Endothelial cell of umbilical vein (primary cell): ENCODE measurements around the gene GAL. TPM values are rescaled to one million over a fixed set of nuclear protein-coding genes. Genes with fewer than 3 reads are reported as not detected.

ENCODE experiments used
- BruUV-seq: library from RNA; stranded (reverse); fragments of 400-500 nt; replicated peaks from 2 replicates; lab custom pipeline; 2021; lab: Mats Ljungman, UMichigan
- CTCF ChIA-PET: fragments of 300-600, 350-600 bp; sonication (Branson Sonifier 250); formaldehyde crosslinking; loops from one replicate; lab custom pipeline; 2021; ENCODE audit warnings: antibody characterized with exemption, inconsistent platforms; lab: Charles Lee
- POLR2A ChIA-PET: fragments of 300-600, 350-600 bp; sonication (Branson Sonifier 250); formaldehyde crosslinking; loops from one replicate; lab custom pipeline; 2021; ENCODE audit warnings: antibody characterized with exemption, inconsistent platforms; lab: Charles Lee
- DNase-seq: peaks from one replicate; pipeline ENCODE4 v3.0.0-alpha.2; 2011; ENCODE audit warnings: low read depth, low spot score
- FAIRE-seq: peaks from 2 replicates; lab custom pipeline; 2011; peaks lifted over from hg19 to GRCh38; lab: Jason Lieb, UNC
- H2AFZ ChIP-seq: 2 replicates; pipeline ENCODE4 v1.6.0; 2012; ENCODE audit warnings: low read depth, low read length, control low read depth, inconsistent platforms
- H3K27ac ChIP-seq: 2 replicates; pipeline ENCODE4 v1.5.1; 2011; ENCODE audit warnings: low read depth, mild to moderate bottlenecking, control low read depth, low read length, moderate library complexity; ENCODE audit not compliant: insufficient read depth
- H3K27me3 ChIP-seq, 2 experiments: 2 replicates each; pipeline versions ENCODE4 v1.6.0 to v1.6.1; 2011; ENCODE audit warnings: low read length in 2 of 2, mixed read lengths in 1 of 2; ENCODE audit not compliant: control insufficient read depth in 2 of 2, insufficient read depth in 2 of 2
- H3K36me3 ChIP-seq, 2 experiments: 2 replicates in 1 of 2; 3 replicates in 1 of 2; pipeline ENCODE4 v1.5.1; 2011; ENCODE audit warnings: low read length in 2 of 2, mild to moderate bottlenecking in 1 of 2, moderate library complexity in 1 of 2; ENCODE audit not compliant: control insufficient read depth in 2 of 2, insufficient read depth in 2 of 2; ENCODE audit errors: extremely low read depth in 1 of 2
- H3K4me1 ChIP-seq: 3 replicates; pipeline ENCODE4 v1.5.1; 2011; ENCODE audit warnings: mild to moderate bottlenecking, low read length; ENCODE audit not compliant: control insufficient read depth, insufficient read depth; ENCODE audit errors: extremely low read depth
- H3K4me2 ChIP-seq: 2 replicates; pipeline ENCODE4 v1.6.1; 2011; ENCODE audit warnings: low read length, control low read depth, mixed read lengths; ENCODE audit not compliant: insufficient read depth
- H3K4me3 ChIP-seq, 3 experiments: fragments of 200-600 bp in 1 of 3; sonication (generic), shearing (Covaris generic) in 1 of 3; replicated peaks in 1 of 3; 2 replicates each; pipeline ENCODE4 v1.5.1; 2011 to 2016; ENCODE audit warnings: control low read depth in 3 of 3, low read length in 3 of 3, mild to moderate bottlenecking in 2 of 3, inconsistent platforms in 1 of 3, low read depth in 1 of 3, moderate library complexity in 1 of 3; ENCODE audit not compliant: insufficient read depth in 1 of 3
- H3K79me2 ChIP-seq: 2 replicates; pipeline ENCODE4 v1.6.0; 2012; ENCODE audit warnings: low read length, inconsistent platforms; ENCODE audit not compliant: control insufficient read depth, insufficient read depth
- H3K9ac ChIP-seq: replicated peaks from 2 replicates; pipeline ENCODE3; 2011; ENCODE audit warnings: low read length, control low read depth; ENCODE audit not compliant: insufficient read depth; ENCODE audit errors: extremely low read depth
- H3K9me1 ChIP-seq: replicated peaks from 3 replicates; pipeline ENCODE4 v1.6.0; 2011; ENCODE audit warnings: mild to moderate bottlenecking, low read length; ENCODE audit not compliant: control insufficient read depth, insufficient read depth; ENCODE audit errors: extremely low read depth
- H3K9me3 ChIP-seq: replicated peaks from 2 replicates; pipeline ENCODE4 v1.5.1; 2012; ENCODE audit warnings: low read length, inconsistent platforms; ENCODE audit not compliant: control insufficient read depth, insufficient read depth
- H4K20me1 ChIP-seq: replicated peaks from 2 replicates; pipeline ENCODE3; 2011; ENCODE audit warnings: mild to moderate bottlenecking, low read length; ENCODE audit not compliant: control insufficient read depth, insufficient read depth; ENCODE audit errors: extremely low read depth
- EZH2 ChIP-seq: IDR thresholded peaks from 2 replicates; pipeline ENCODE4 v1.6.1; 2012; ENCODE audit warnings: borderline replicate concordance, low read depth, mild to moderate bottlenecking, moderate library complexity, low read length, inconsistent platforms; ENCODE audit not compliant: severe bottlenecking
- FOS ChIP-seq: IDR thresholded peaks from 2 replicates; pipeline ENCODE4 v1.6.1; 2011; ENCODE audit warnings: mild to moderate bottlenecking, low read length, moderate library complexity, borderline replicate concordance; ENCODE audit not compliant: insufficient read depth
- GATA2 ChIP-seq: IDR thresholded peaks from 2 replicates; pipeline ENCODE4 v1.7.0; 2011; ENCODE audit warnings: low read depth, mild to moderate bottlenecking, moderate library complexity, mixed read lengths, low read length; ENCODE audit not compliant: insufficient read length, insufficient read depth
- JUN ChIP-seq: IDR thresholded peaks from 2 replicates; pipeline ENCODE4 v1.6.1; 2011; ENCODE audit warnings: borderline replicate concordance, low read depth; ENCODE audit not compliant: insufficient read length, insufficient read depth
- MYC ChIP-seq: IDR thresholded peaks from one replicate; pipeline ENCODE4 v1.6.1; 2011; ENCODE audit warnings: mild to moderate bottlenecking, low read depth, low read length
- POLR2A ChIP-seq: IDR thresholded peaks from 2 replicates; pipeline ENCODE4 v1.6.1; 2012; ENCODE audit warnings: low read depth, mild to moderate bottlenecking, control low read depth, low read length
- POLR2AphosphoS5 ChIP-seq: IDR thresholded peaks from 2 replicates; pipeline ENCODE4 v1.6.1; 2012; ENCODE audit warnings: low read depth, mild to moderate bottlenecking, control low read depth, low read length, moderate library complexity; ENCODE audit not compliant: insufficient read depth
- dilution Hi-C: fragments of 300-500 bp; cut with MboI; formaldehyde crosslinking; loops from one replicate; pipeline ENCODE4 v1.15.0; 2019; ENCODE audit warnings: low sequenced_read_pairs; ENCODE audit not compliant: extremely low pct_ligation_motif_present
- intact Hi-C: fragments of 100-400 bp; cut with micrococcal nuclease; formaldehyde crosslinking; loops from one replicate; pipeline ENCODE4 v1.10.0; 2022
- polyA plus RNA-seq, 4 experiments: library from polyadenylated mRNA; depleted of rRNA in 3 of 4; stranded (reverse) in 3 of 4; unstranded in 1 of 4; fragments of >200 nt; gene quantifications; 2 replicates each; pipeline versions ENCODE4 v1.2.1 to v1.2.3, GENCODE V29; 2011 to 2012; ENCODE audit warnings: missing spikeins in 1 of 4
- total RNA-seq: library from RNA; stranded (reverse); gene quantifications from 2 replicates; pipeline ENCODE4 v1.2.3, GENCODE V29; 2021
- TF ChIP-seq, protein P1 (sequence below), 2 donors: IDR thresholded peaks; 1 replicate in 1 of 2; 2 replicates in 1 of 2; pipeline ENCODE4 v1.5.1; 2011; ENCODE audit warnings: low read length in 2 of 2, mild to moderate bottlenecking in 2 of 2, moderate library complexity in 2 of 2, control low read depth in 1 of 2, inconsistent platforms in 1 of 2, low read depth in 1 of 2; ENCODE audit not compliant: insufficient read depth in 1 of 2; ENCODE audit errors: extremely low read depth in 1 of 2
- TF ChIP-seq, protein P2 (sequence below): IDR thresholded peaks from 2 replicates; pipeline ENCODE4 v1.6.1; 2011; ENCODE audit not compliant: insufficient read depth, insufficient read length

Gene GAL
- total and polyA plus RNA-seq, 2 donors (not counting 3 experiments of a cell fraction or from before 2014, with no cell fraction given), result 1.2 to 9.8 TPM

DNA sequence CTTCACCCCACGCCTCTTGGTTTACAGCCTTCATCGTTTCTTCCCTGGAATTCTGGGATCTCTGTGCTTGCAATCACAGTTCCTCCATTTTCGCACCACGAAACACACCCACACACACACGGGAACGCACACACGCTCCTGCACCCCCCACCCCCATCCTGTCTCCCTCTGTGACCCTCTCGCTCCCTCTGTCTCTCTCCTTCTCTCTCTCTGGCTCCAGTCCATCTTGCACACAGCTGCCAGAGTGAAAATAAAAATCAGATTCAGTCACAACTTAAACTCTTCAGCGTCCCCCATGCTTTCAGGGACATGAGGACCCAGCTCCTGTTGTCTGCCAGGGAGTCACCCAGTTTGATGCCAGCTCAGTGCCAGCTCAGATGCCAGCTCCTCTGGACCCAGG lies 3.0 kb downstream of the GAL start:
- no peak overlapping the region for H3K4me3 ChIP-seq
- H3K9ac ChIP-seq, result no peak overlapping the region
- BruUV-seq, result no TSS peak
- H3K79me2 ChIP-seq, result no peaks in the 10 kb centered on the region
- H2AFZ ChIP-seq, result no peak overlapping the region
- H3K27ac ChIP-seq, result no peak overlapping the region
- CTCF ChIA-PET, result interaction anchor here (0.8 to 1.0 kb wide), 2 partner anchors 41 to 55 kb away, joined by 3 read pairs; no protein-coding TSS in a partner anchor
- TF ChIP-seq FOS (no peak), JUN (no peak), EZH2 (no peak), POLR2A (no peak), GATA2 (no peak), MYC (no peak), POLR2AphosphoS5 (no peak)
- TF ChIP-seq, protein P1, sequence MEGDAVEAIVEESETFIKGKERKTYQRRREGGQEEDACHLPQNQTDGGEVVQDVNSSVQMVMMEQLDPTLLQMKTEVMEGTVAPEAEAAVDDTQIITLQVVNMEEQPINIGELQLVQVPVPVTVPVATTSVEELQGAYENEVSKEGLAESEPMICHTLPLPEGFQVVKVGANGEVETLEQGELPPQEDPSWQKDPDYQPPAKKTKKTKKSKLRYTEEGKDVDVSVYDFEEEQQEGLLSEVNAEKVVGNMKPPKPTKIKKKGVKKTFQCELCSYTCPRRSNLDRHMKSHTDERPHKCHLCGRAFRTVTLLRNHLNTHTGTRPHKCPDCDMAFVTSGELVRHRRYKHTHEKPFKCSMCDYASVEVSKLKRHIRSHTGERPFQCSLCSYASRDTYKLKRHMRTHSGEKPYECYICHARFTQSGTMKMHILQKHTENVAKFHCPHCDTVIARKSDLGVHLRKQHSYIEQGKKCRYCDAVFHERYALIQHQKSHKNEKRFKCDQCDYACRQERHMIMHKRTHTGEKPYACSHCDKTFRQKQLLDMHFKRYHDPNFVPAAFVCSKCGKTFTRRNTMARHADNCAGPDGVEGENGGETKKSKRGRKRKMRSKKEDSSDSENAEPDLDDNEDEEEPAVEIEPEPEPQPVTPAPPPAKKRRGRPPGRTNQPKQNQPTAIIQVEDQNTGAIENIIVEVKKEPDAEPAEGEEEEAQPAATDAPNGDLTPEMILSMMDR (IDR thresholded peaks at IDR 0.05; ENCODE audit: extremely low read depth in 1 of 2, insufficient read depth in 1 of 2, low read depth in 1 of 2, low read length in 2 of 2), result no peak
- TF ChIP-seq, protein P2, sequence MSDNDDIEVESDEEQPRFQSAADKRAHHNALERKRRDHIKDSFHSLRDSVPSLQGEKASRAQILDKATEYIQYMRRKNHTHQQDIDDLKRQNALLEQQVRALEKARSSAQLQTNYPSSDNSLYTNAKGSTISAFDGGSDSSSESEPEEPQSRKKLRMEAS, result no peak
- DNase-seq, result no peak
- H3K9me3 ChIP-seq, result no peaks in the 10 kb centered on the region
- dilution Hi-C loops, result no loop called here
- H4K20me1 ChIP-seq, result no peaks in the 10 kb centered on the region
- no peaks in the 10 kb centered on the region for H3K36me3 ChIP-seq
- no peaks in the 10 kb centered on the region for H3K4me1 ChIP-seq
- intact Hi-C loops, result loop anchor here (5.0 kb wide), 1 partner anchor 35 kb away; no protein-coding TSS in a partner anchor
- no peak overlapping the region for H3K4me2 ChIP-seq
- POLR2A ChIA-PET, result no interaction called here
- peaks cover 12 to 22% of the 10 kb centered on the region in 2 experiments for H3K27me3 ChIP-seq
- no peak for FAIRE-seq
- no peaks in the 10 kb centered on the region for H3K9me1 ChIP-seq
